Measurements from ENCODE around the gene PLOD2.
"Not testable (repeated sequence)": the region's sequence is repeated elsewhere in the genome, so short reads cannot be mapped to it uniquely, and the experiment has no call there.

- TF ChIP-seq CTCF (optimal IDR thresholded peaks at IDR 0.05 in 1 of 3, IDR thresholded peaks at IDR 0.05 in 1 of 3, conservative IDR thresholded peaks at IDR 0.05 in 1 of 3; ENCODE audit: extremely low read depth in 1 of 3, insufficient read depth in 2 of 3, low read length in 3 of 3); EZH2 (IDR thresholded peaks at IDR 0.05; ENCODE audit: low read length): not testable (repeated sequence)
These were observed 47.2 kb downstream of the PLOD2 start for GRCh38 chr3:146113804-146114203.
